ENCODE measurements around the gene TMEM212. TPM values are rescaled to one million over a fixed set of nuclear protein-coding genes. Genes with fewer than 3 reads are reported as not detected.

TMEM212 gene
- polyA plus RNA-seq, 2 of the 4 experiments (the other 2 are of a cell fraction) = not detected

DNA sequence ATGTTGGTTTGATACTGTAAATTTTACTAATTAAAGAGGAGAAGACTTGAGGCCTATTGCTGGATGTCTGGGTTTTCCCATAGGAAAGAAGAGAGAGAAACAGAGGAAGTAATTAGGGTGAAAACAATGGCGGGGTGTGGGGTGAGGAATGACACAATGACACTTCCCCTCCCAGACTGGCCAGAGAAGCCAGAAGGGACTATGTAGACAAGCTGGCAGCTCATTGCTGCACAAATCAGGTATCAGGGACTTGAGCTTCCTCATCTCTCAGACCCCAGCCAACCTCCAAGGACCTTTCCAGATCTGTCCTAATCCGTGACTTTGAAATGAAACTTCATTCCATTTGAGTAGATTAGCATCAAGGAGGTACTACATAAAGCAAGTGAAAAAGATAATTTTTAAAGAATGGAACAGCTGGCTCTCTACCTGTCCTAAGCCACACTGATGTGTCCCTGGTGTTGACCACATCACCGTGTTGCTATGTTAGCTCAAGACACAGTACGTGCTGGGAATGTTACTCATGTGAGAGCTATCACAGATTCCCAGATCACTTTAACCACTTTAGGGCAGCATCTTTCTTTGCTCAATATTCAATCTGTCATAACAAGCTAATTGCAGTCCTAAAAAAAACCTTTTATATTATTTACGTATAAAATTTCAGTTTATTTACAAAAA is 22.2 kb downstream of the TMEM212 start:
- FAIRE-seq = no peak
- Histone ChIP-seq H3K27ac (peak overlapping the region in 1 of 2 experiments; percentile 24; a peak in 1 of 6 replicates), H3K9me3 (no peaks in the 10 kb centered on the region), H3K4me1 (no peaks in the 10 kb centered on the region), H3K4me3 (no peak overlapping the region), H3K4me2 (no peak overlapping the region)
- no peak for DNase-seq (ENCODE audit: low read depth in 1 of 2, low spot score in 1 of 2)
- ChIA-PET CTCF (interaction anchor here (1.1 kb wide), 1 partner anchor 15 kb away, joined by 5 read pairs; no protein-coding TSS in a partner anchor), POLR2A (no interaction called here)
- 86% methylated on average over 5 of the region's 5 CpGs for WGBS (ENCODE audit: missing lambda C conversion rate)
- ATAC-seq = no peak
- TF ChIP-seq HEYL (CRISPR knock-in tag; IDR thresholded peaks at IDR 0.05) (no peak), CHD4 (IDR thresholded peaks at IDR 0.05; ENCODE audit: borderline replicate concordance) (no peak), REST (IDR thresholded peaks at IDR 0.05) (no peak), CEBPB (IDR thresholded peaks at IDR 0.05) (no peak), HDAC2 (IDR thresholded peaks at IDR 0.05) (no peak), MAFK (IDR thresholded peaks at IDR 0.05; ENCODE audit: partially characterized antibody) (no peak), ZC3H11A (IDR thresholded peaks at IDR 0.05) (no peak), FOSB (CRISPR knock-in tag; IDR thresholded peaks at IDR 0.05) (no peak), PHF8 (IDR thresholded peaks at IDR 0.05; ENCODE audit: borderline replicate concordance, low read depth) (no peak), TP53 (CRISPR knock-in tag; IDR thresholded peaks at IDR 0.05) (no peak), TFCP2L1 (CRISPR knock-in tag; IDR thresholded peaks at IDR 0.05) (no peak)
- TF ChIP-seq, protein P1, sequence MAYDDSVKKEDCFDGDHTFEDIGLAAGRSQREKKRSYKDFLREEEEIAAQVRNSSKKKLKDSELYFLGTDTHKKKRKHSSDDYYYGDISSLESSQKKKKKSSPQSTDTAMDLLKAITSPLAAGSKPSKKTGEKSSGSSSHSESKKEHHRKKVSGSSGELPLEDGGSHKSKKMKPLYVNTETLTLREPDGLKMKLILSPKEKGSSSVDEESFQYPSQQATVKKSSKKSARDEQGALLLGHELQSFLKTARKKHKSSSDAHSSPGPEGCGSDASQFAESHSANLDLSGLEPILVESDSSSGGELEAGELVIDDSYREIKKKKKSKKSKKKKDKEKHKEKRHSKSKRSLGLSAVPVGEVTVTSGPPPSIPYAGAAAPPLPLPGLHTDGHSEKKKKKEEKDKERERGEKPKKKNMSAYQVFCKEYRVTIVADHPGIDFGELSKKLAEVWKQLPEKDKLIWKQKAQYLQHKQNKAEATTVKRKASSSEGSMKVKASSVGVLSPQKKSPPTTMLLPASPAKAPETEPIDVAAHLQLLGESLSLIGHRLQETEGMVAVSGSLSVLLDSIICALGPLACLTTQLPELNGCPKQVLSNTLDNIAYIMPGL (CRISPR knock-in tag; IDR thresholded peaks at IDR 0.05; ENCODE audit: borderline replicate concordance) = no peak

DNA sequence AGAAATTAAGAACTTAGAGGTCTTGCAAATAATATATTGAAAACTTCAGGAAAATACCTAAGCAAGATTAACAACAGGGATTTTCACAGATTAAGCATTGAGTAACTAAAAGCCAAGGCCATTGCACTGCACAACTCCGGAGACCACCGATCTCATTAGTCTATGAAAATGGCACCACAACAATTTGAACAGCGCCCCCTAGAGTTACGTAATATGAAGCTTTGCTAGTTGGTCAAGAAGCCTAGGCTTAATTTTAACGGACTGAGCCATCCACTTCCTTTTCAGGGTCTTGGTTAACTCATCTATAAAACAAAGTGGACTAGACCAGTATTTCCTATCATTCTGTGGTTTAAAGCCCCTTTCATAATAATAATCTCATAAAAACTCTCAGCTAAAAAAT is 24.8 kb downstream of the TMEM212 start:
- Histone ChIP-seq H3K4me2 (no peak overlapping the region), H3K27ac (no peak overlapping the region), H3K4me3 (no peak overlapping the region), H3K4me1 (peaks cover 14% of the 10 kb centered on the region), H3K9me3 (no peaks in the 10 kb centered on the region)
- no peak for ATAC-seq
- ChIA-PET CTCF (interaction anchor here (0.8 to 1.4 kb wide), 3 partner anchors 10 to 123 kb away, joined by 3 to 6 read pairs (median 3); no protein-coding TSS in a partner anchor), POLR2A (no interaction called here)
- 86% methylated on average over 5 of the region's 5 CpGs for WGBS (ENCODE audit: missing lambda C conversion rate)
- no peak for FAIRE-seq
- TF ChIP-seq CEBPB (IDR thresholded peaks at IDR 0.05) = peak in 1 of 2 experiments; percentile 35; a peak in 1 of 4 replicates
- TF ChIP-seq RNF2 (IDR thresholded peaks at IDR 0.05; ENCODE audit: borderline replicate concordance, low read depth) = no peak
- no peak for TF ChIP-seq ZSCAN20 (CRISPR knock-in tag; IDR thresholded peaks at IDR 0.05)
- no peak for TF ChIP-seq NPAS2 (CRISPR knock-in tag; IDR thresholded peaks at IDR 0.05; ENCODE audit: borderline replicate concordance)
- no peak for TF ChIP-seq CBX8 (IDR thresholded peaks at IDR 0.05)
- TF ChIP-seq CHD2 (IDR thresholded peaks at IDR 0.05; ENCODE audit: low read length, partially characterized antibody) = no peak
- TF ChIP-seq CTCF (IDR thresholded peaks at IDR 0.05) = peak; percentile 32; the same call in 2 of the 3 replicates
- TF ChIP-seq, protein P2, sequence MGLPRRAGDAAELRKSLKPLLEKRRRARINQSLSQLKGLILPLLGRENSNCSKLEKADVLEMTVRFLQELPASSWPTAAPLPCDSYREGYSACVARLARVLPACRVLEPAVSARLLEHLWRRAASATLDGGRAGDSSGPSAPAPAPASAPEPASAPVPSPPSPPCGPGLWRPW (IDR thresholded peaks at IDR 0.05) = no peak
- peak in 1 of 2 experiments; percentile 52 for DNase-seq (ENCODE audit: low read depth in 1 of 2, low spot score in 1 of 2)

All from A549 (cell line).